ENCODE data around the gene ARHGDIA. TPM values are rescaled to one million over a fixed set of nuclear protein-coding genes. Genes with fewer than 3 reads are reported as not detected.
A peak's percentile ranks its signal among the peaks of the same experiment; 100 is the strongest.

Gene ARHGDIA
- total RNA-seq, 1 experiment from 2014 or later = 306 TPM

DNA sequence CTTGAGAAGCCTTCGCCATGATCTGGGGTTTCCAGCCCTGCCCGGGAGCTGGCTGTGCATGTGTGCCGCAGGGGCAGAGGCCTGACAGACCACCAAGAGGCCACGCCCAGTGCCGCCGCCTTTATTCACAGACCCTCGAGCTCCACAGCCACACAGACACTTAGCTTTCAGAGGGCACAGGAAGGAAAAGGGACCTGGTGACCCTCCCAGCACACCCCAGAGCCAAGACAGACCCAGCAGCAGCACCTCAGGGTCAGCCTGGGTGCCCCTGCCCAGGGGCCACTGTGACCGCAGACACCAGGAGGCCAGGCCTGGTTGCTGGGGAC lies 48.9 kb downstream of the ARHGDIA start:
- in situ Hi-C loops (cut with HindIII; ENCODE audit: low pct_unique_long_range_greater_than_20kb, low sequenced_read_pairs) = no loop called here

DNA sequence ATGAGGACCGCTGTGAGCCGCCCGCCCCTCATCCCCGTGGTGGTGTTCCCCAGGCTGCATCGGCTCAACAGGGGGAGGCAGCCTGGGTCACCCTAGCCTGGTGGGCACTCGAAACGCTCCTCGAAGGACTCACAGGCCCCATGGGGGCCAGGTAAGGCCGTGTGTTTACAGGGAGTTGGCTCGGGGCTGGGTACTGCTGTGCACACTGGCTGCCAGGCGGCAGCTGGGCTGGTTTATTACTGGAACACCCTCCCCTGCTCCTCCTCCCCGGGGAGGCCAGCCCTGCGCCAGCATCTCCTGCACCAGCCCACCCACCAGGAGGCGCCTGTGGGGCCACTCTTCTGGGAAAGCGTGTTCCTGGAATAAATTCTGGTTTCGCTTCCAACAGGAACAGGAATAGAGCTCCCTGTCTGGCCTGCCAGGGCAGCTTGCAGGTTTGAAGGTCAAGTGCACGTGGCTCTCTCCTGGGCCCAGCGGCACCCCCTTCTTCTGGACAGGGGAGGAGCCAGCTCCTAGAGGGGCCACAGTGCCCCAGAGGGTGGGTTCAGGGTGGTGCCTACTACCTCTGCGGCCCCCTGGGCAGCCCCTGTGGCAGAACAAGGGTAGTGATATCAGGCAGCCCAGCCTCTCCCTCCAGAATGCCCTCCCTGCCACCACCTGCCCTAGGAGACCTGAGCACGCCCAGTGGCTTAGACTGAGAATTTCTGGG lies 49.4 kb downstream of the ARHGDIA start:
- in situ Hi-C loops (cut with HindIII; ENCODE audit: low pct_unique_long_range_greater_than_20kb, low sequenced_read_pairs) = no loop called here
- DNase-seq (ENCODE audit: low read depth, low spot score) = peak; percentile 95

More for the DNA sequence above, 48.9 kb downstream of the ARHGDIA start:
- DNase-seq (ENCODE audit: low read depth, low spot score) = no peak

DNA sequence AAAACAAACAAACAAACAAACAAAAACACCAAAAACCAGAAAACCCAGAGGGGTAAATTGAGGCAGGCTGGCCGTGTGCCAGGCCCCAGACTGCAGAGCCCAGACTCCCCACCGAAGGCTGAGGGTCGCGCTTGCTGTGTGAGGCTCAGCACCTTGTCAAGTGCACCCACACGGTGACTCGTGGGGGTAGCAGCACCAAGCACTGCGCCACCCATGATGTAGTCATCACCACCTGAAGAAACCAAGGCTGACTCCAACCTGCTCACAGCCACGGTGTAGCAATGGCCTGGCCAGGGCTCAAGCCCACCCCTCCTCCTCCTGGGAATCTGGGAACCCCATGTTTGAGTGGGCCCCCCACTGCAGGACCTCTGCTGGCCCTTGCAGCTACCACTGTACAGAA lies 50.0 kb downstream of the ARHGDIA start:
- DNase-seq (ENCODE audit: low read depth, low spot score) = no peak
- in situ Hi-C loops (cut with HindIII; ENCODE audit: low pct_unique_long_range_greater_than_20kb, low sequenced_read_pairs) = no loop called here

DNA sequence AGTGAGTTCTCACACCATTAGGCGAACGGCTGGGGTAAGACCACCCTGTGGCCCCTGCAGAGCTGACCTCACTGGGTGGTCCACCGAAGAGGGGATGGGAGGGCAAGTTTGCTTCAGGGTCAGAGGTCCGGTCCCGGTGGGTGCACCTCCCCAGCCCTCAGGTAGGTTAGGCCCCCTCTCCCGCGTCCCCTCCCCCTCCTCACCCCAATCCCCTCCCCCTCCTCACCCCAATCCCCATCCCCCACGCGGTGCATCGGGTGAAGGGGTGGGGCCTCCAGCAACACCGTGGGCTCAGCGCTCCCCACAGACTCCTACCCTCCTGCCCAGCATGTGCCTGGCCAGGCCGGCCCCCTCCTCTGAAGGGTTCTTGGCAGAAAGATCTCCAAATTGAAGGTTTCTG lies 51.4 kb downstream of the ARHGDIA start:
- no peak for DNase-seq (ENCODE audit: low read depth, low spot score)
- in situ Hi-C loops (cut with HindIII; ENCODE audit: low pct_unique_long_range_greater_than_20kb, low sequenced_read_pairs) = no loop called here

DNA sequence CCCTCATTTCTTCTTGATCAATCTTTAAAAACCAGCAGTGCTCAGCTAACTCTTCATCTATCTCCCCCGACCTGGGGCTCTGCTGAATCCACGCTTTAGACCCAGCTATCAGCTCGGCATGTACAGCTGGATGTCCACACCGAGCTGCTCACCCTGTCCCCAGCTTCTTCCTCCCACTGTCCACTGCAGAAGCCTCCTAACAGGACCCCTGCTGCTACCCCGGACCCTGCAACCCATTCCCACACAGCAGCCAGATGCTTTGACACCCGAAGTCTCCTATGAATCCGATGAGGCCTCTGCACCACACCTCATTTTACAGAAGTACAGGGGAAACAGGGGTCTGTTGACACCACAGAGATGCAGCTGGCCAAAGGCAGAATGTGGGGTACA lies 53.4 kb downstream of the ARHGDIA start:
- DNase-seq (ENCODE audit: low read depth, low spot score) = no peak
- in situ Hi-C loops (cut with HindIII; ENCODE audit: low pct_unique_long_range_greater_than_20kb, low sequenced_read_pairs) = no loop called here

Other genes with a start within 250 kb of the ARHGDIA start
- 139 TPM in 2 replicates for gene NPLOC4, start 234.2 kb downstream of the ARHGDIA start, total RNA-seq (2014; rRNA removed; shearing (Covaris generic))
- gene TSPAN10, start 234.1 kb downstream of the ARHGDIA start, total RNA-seq (2014; rRNA removed; shearing (Covaris generic)) = 70.6 and 85.2 TPM in 2 replicates
- gene PDE6G, start 214.8 kb downstream of the ARHGDIA start, total RNA-seq (2014; rRNA removed; shearing (Covaris generic)) = 0.67 TPM in 1 of 2 replicates, not detected in the other
- gene OXLD1, start 204.7 kb downstream of the ARHGDIA start, total RNA-seq (2014; rRNA removed; shearing (Covaris generic)) = 96.8 and 106 TPM in 2 replicates
- 52.0 and 56.8 TPM in 2 replicates for gene CCDC137, start 204.6 kb downstream of the ARHGDIA start, total RNA-seq (2014; rRNA removed; shearing (Covaris generic))
- 46.1 and 52.5 TPM in 2 replicates for gene ARL16, start 187.5 kb downstream of the ARHGDIA start, total RNA-seq (2014; rRNA removed; shearing (Covaris generic))
- 155 and 174 TPM in 2 replicates for gene HGS, start 187.3 kb downstream of the ARHGDIA start, total RNA-seq (2014; rRNA removed; shearing (Covaris generic))
- gene MRPL12, start 168.0 kb downstream of the ARHGDIA start, total RNA-seq (2014; rRNA removed; shearing (Covaris generic)) = 24.9 and 29.5 TPM in 2 replicates
- 45.5 and 50.6 TPM in 2 replicates for gene SLC25A10, start 159.1 kb downstream of the ARHGDIA start, total RNA-seq (2014; rRNA removed; shearing (Covaris generic))
- not detected in 2 replicates for gene GCGR, start 67.2 kb downstream of the ARHGDIA start, total RNA-seq (2014; rRNA removed; shearing (Covaris generic))
- gene MCRIP1, start 38.0 kb downstream of the ARHGDIA start, total RNA-seq (2014; rRNA removed; shearing (Covaris generic)) = 144 and 162 TPM in 2 replicates
- 0.56 and 0.63 TPM in 2 replicates for gene PPP1R27, start 36.3 kb downstream of the ARHGDIA start, total RNA-seq (2014; rRNA removed; shearing (Covaris generic))
- 1,826 and 1,949 TPM in 2 replicates for gene P4HB, start 10.8 kb downstream of the ARHGDIA start, total RNA-seq (2014; rRNA removed; shearing (Covaris generic))
- gene ALYREF, start 20.2 kb upstream of the ARHGDIA start, total RNA-seq (2014; rRNA removed; shearing (Covaris generic)) = 245 and 252 TPM in 2 replicates
- gene ANAPC11, start 20.4 kb upstream of the ARHGDIA start, total RNA-seq (2014; rRNA removed; shearing (Covaris generic)) = 315 and 336 TPM in 2 replicates
- gene NPB, start 30.9 kb upstream of the ARHGDIA start, total RNA-seq (2014; rRNA removed; shearing (Covaris generic)) = 0.08 and 0.34 TPM in 2 replicates
- gene PCYT2, start 40.1 kb upstream of the ARHGDIA start, total RNA-seq (2014; rRNA removed; shearing (Covaris generic)) = 86.6 and 105 TPM in 2 replicates
- gene SIRT7, start 46.8 kb upstream of the ARHGDIA start, total RNA-seq (2014; rRNA removed; shearing (Covaris generic)) = 23.6 and 24.7 TPM in 2 replicates
- 73.1 and 73.9 TPM in 2 replicates for gene MAFG, start 56.4 kb upstream of the ARHGDIA start, total RNA-seq (2014; rRNA removed; shearing (Covaris generic))
- gene PYCR1, start 66.0 kb upstream of the ARHGDIA start, total RNA-seq (2014; rRNA removed; shearing (Covaris generic)) = 335 and 351 TPM in 2 replicates
- not detected in 2 replicates for gene MYADML2, start 75.9 kb upstream of the ARHGDIA start, total RNA-seq (2014; rRNA removed; shearing (Covaris generic))
- gene NOTUM, start 89.8 kb upstream of the ARHGDIA start, total RNA-seq (2014; rRNA removed; shearing (Covaris generic)) = 3.0 TPM in 2 replicates
- 80.5 and 81.9 TPM in 2 replicates for gene ASPSCR1, start 106.3 kb upstream of the ARHGDIA start, total RNA-seq (2014; rRNA removed; shearing (Covaris generic))
- gene CENPX, start 151.5 kb upstream of the ARHGDIA start, total RNA-seq (2014; rRNA removed; shearing (Covaris generic)) = 130 and 134 TPM in 2 replicates
- gene LRRC45, start 152.0 kb upstream of the ARHGDIA start, total RNA-seq (2014; rRNA removed; shearing (Covaris generic)) = 33.7 and 40.4 TPM in 2 replicates
- 38.0 and 45.8 TPM in 2 replicates for gene RAC3, start 160.3 kb upstream of the ARHGDIA start, total RNA-seq (2014; rRNA removed; shearing (Covaris generic))
- 120 and 129 TPM in 2 replicates for gene DCXR, start 166.4 kb upstream of the ARHGDIA start, total RNA-seq (2014; rRNA removed; shearing (Covaris generic))
- 29.2 and 29.3 TPM in 2 replicates for gene RFNG, start 180.5 kb upstream of the ARHGDIA start, total RNA-seq (2014; rRNA removed; shearing (Covaris generic))
- gene GPS1, start 180.6 kb upstream of the ARHGDIA start, total RNA-seq (2014; rRNA removed; shearing (Covaris generic)) = 284 and 295 TPM in 2 replicates
- gene DUS1L, start 194.5 kb upstream of the ARHGDIA start, total RNA-seq (2014; rRNA removed; shearing (Covaris generic)) = 182 and 198 TPM in 2 replicates
- gene FASN, start 226.9 kb upstream of the ARHGDIA start, total RNA-seq (2014; rRNA removed; shearing (Covaris generic)) = 147 and 184 TPM in 2 replicates